ENCODE data around the gene FOXL2NB.

DNA sequence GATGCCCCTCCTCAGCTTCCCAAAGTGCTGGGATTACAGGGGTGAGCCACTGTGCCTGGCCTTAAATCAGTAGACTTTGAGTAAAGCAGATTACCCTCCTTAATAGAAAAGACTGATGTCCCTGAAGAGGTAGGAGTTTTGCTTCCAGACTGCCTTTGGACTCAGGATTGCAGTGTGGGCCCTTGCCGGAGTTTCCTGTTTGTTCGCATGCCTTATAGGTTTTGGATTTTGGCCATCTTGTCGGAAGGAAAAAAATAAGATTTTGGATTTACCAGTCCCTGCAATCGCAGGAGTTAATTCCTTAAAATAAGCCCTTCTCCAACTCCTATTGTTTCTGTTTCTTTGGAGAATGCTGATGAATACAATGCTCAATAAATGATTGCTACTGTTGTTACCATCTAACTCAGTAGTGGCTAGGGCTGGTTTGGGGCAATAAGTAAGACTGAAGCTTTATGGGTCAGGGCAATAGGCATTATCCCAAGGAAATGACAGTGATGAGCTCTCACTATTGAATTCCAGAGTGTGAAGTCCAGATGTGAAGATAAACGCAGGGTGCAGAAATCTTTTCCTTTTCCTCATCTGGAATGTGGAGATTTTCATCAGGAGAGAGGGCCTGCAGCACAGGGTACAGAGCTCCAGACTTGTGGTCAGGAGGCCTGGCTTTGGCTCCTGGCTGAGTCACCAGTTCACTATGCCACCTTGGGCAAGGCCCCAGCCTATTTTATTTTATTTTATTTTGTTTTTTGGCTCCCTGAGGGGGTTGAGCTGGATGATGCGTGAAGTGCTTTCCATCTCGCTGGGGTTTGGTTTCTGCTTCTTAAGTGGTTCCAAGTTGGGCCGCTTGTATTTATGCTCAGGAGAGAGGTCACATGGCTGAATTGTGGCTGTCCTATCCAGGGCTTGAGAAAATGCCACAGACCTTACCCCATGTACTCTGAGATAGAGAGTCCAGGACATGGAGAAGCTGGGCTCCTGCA, 25.4 kb upstream of the FOXL2NB start:
- TF ChIP-seq, protein P1, sequence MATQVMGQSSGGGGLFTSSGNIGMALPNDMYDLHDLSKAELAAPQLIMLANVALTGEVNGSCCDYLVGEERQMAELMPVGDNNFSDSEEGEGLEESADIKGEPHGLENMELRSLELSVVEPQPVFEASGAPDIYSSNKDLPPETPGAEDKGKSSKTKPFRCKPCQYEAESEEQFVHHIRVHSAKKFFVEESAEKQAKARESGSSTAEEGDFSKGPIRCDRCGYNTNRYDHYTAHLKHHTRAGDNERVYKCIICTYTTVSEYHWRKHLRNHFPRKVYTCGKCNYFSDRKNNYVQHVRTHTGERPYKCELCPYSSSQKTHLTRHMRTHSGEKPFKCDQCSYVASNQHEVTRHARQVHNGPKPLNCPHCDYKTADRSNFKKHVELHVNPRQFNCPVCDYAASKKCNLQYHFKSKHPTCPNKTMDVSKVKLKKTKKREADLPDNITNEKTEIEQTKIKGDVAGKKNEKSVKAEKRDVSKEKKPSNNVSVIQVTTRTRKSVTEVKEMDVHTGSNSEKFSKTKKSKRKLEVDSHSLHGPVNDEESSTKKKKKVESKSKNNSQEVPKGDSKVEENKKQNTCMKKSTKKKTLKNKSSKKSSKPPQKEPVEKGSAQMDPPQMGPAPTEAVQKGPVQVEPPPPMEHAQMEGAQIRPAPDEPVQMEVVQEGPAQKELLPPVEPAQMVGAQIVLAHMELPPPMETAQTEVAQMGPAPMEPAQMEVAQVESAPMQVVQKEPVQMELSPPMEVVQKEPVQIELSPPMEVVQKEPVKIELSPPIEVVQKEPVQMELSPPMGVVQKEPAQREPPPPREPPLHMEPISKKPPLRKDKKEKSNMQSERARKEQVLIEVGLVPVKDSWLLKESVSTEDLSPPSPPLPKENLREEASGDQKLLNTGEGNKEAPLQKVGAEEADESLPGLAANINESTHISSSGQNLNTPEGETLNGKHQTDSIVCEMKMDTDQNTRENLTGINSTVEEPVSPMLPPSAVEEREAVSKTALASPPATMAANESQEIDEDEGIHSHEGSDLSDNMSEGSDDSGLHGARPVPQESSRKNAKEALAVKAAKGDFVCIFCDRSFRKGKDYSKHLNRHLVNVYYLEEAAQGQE (IDR thresholded peaks at IDR 0.05; ENCODE audit: borderline replicate concordance) = no peak
- TF ChIP-seq, protein P2, sequence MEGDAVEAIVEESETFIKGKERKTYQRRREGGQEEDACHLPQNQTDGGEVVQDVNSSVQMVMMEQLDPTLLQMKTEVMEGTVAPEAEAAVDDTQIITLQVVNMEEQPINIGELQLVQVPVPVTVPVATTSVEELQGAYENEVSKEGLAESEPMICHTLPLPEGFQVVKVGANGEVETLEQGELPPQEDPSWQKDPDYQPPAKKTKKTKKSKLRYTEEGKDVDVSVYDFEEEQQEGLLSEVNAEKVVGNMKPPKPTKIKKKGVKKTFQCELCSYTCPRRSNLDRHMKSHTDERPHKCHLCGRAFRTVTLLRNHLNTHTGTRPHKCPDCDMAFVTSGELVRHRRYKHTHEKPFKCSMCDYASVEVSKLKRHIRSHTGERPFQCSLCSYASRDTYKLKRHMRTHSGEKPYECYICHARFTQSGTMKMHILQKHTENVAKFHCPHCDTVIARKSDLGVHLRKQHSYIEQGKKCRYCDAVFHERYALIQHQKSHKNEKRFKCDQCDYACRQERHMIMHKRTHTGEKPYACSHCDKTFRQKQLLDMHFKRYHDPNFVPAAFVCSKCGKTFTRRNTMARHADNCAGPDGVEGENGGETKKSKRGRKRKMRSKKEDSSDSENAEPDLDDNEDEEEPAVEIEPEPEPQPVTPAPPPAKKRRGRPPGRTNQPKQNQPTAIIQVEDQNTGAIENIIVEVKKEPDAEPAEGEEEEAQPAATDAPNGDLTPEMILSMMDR (IDR thresholded peaks at IDR 0.05; ENCODE audit: poor library complexity, severe bottlenecking) = no peak
- no peak for TF ChIP-seq SMC3 (conservative IDR thresholded peaks at IDR 0.05; ENCODE audit: poor library complexity)
- TF ChIP-seq POLR2AphosphoS5 (IDR thresholded peaks at IDR 0.05) = no peak
- no peak for TF ChIP-seq EZH2 (IDR thresholded peaks at IDR 0.05; ENCODE audit: borderline replicate concordance, insufficient read depth, low read length, poor library complexity, severe bottlenecking)
- TF ChIP-seq EP300 (conservative IDR thresholded peaks at IDR 0.05; ENCODE audit: poor library complexity, severe bottlenecking) = no peak

Measured in neural cell (in vitro differentiated cells).